H9 (cell line): ENCODE results near the gene PCSK1N. TPM values are rescaled to one million over a fixed set of nuclear protein-coding genes. Genes with fewer than 3 reads are reported as not detected.

Source experiments
- DNase-seq: peaks from one replicate; pipeline ENCODE4 v3.0.0-alpha.2; 2017
- H2AFZ ChIP-seq: one replicate; pipeline ENCODE4 v1.6.1; 2013; ENCODE audit warnings: mild to moderate bottlenecking, low read length, control low read depth, moderate library complexity
- H2AK5ac ChIP-seq: 2 replicates; pipeline ENCODE4 v1.6.1; 2013; ENCODE audit warnings: low read length, control low read depth, mixed read lengths; ENCODE audit not compliant: insufficient read length
- H2BK120ac ChIP-seq: one replicate; pipeline ENCODE4 v1.6.1; 2013; ENCODE audit warnings: low read depth, mild to moderate bottlenecking, low read length, control low read depth, inconsistent platforms; ENCODE audit not compliant: poor library complexity, severe bottlenecking
- H2BK12ac ChIP-seq: 2 replicates; pipeline ENCODE4 v1.6.1; 2013; ENCODE audit warnings: low read length, control low read depth, mixed read lengths, low read depth; ENCODE audit not compliant: insufficient read length
- H2BK15ac ChIP-seq: 2 replicates; pipeline ENCODE4 v1.6.1; 2013; ENCODE audit warnings: low read depth, low read length, control low read depth
- H2BK20ac ChIP-seq: one replicate; pipeline ENCODE4 v1.6.1; 2013; ENCODE audit warnings: low read depth, mild to moderate bottlenecking, low read length, control low read depth, inconsistent platforms; ENCODE audit not compliant: poor library complexity, severe bottlenecking
- H2BK5ac ChIP-seq: 2 replicates; pipeline ENCODE4 v1.6.1; 2013; ENCODE audit warnings: low read length, control low read depth, mixed read lengths; ENCODE audit not compliant: insufficient read length
- H3K14ac ChIP-seq: 2 replicates; pipeline ENCODE4 v1.6.1; 2013; ENCODE audit warnings: low read length, control low read depth; ENCODE audit not compliant: insufficient read depth
- H3K18ac ChIP-seq: 2 replicates; pipeline ENCODE4 v1.6.1; 2013; ENCODE audit warnings: low read depth, mild to moderate bottlenecking, mixed read lengths, low read length, control low read depth; ENCODE audit not compliant: insufficient read length
- H3K23ac ChIP-seq: 2 replicates; pipeline ENCODE4 v1.6.1; 2013; ENCODE audit warnings: low read length, control low read depth, mixed read lengths, low read depth; ENCODE audit not compliant: insufficient read length
- H3K23me2 ChIP-seq: 2 replicates; pipeline ENCODE4 v1.6.1; 2013; ENCODE audit warnings: low read depth, mild to moderate bottlenecking, mixed read lengths, low read length, control low read depth; ENCODE audit not compliant: insufficient read length, poor library complexity, severe bottlenecking
- H3K27ac ChIP-seq: 2 replicates; pipeline ENCODE4 v1.5.1; 2013; ENCODE audit warnings: low read length, control low read depth, mixed read lengths, low read depth; ENCODE audit not compliant: insufficient read length
- H3K27me3 ChIP-seq: 2 replicates; pipeline ENCODE4 v1.6.1; 2013; ENCODE audit warnings: low read length, control low read depth, inconsistent platforms; ENCODE audit not compliant: insufficient read depth
- H3K4ac ChIP-seq: 2 replicates; pipeline ENCODE4 v1.6.1; 2013; ENCODE audit warnings: low read depth, mild to moderate bottlenecking, control low read depth, inconsistent platforms, low read length, moderate library complexity
- H3K4me1 ChIP-seq: 2 replicates; pipeline ENCODE4 v1.6.1; 2013; ENCODE audit warnings: low read length, control low read depth, inconsistent platforms; ENCODE audit not compliant: insufficient read depth
- H3K4me2 ChIP-seq: 2 replicates; pipeline ENCODE4 v1.6.1; 2013; ENCODE audit warnings: low read length, control low read depth, mixed read lengths; ENCODE audit not compliant: insufficient read length, insufficient read depth
- H3K56ac ChIP-seq: 2 replicates; pipeline ENCODE4 v1.6.1; 2013; ENCODE audit warnings: low read depth, mild to moderate bottlenecking, mixed read lengths, low read length, control low read depth; ENCODE audit not compliant: insufficient read length
- H3K79me1 ChIP-seq: 2 replicates; pipeline ENCODE4 v1.6.1; 2013; ENCODE audit warnings: low read depth, mild to moderate bottlenecking, moderate library complexity, low read length, control low read depth, inconsistent platforms; ENCODE audit not compliant: insufficient read depth, poor library complexity, severe bottlenecking
- H3K79me2 ChIP-seq: 2 replicates; pipeline ENCODE4 v1.6.1; 2013; ENCODE audit warnings: low read length, control low read depth, inconsistent platforms; ENCODE audit not compliant: insufficient read depth
- H3K9ac ChIP-seq: 2 replicates; pipeline ENCODE4 v1.6.1; 2013; ENCODE audit warnings: low read length, control low read depth, mixed read lengths; ENCODE audit not compliant: insufficient read length; ENCODE audit errors: extremely low read depth
- H3K9me3 ChIP-seq: one replicate; pipeline ENCODE4 v1.6.1; 2013; ENCODE audit warnings: low read depth, low read length, inconsistent platforms; ENCODE audit not compliant: control insufficient read depth
- H3T11ph ChIP-seq: one replicate; pipeline ENCODE4 v1.6.1; 2013; ENCODE audit warnings: mild to moderate bottlenecking, low read length, control low read depth, inconsistent platforms
- H4K20me1 ChIP-seq: one replicate; pipeline ENCODE4 v1.6.1; 2013; ENCODE audit not compliant: control insufficient read depth, insufficient read length, insufficient read depth
- H4K5ac ChIP-seq: 2 replicates; pipeline ENCODE4 v1.6.1; 2013; ENCODE audit warnings: low read depth, mild to moderate bottlenecking, mixed read lengths, low read length, control low read depth; ENCODE audit not compliant: insufficient read length
- H4K8ac ChIP-seq: replicated peaks from 2 replicates; pipeline ENCODE4 v1.6.1; 2013; ENCODE audit warnings: low read length, control low read depth, mixed read lengths, low read depth; ENCODE audit not compliant: insufficient read length
- H4K91ac ChIP-seq: 2 replicates; pipeline ENCODE4 v1.6.1; 2013; ENCODE audit warnings: low read depth, mild to moderate bottlenecking, moderate library complexity, mixed read lengths, low read length, control low read depth; ENCODE audit not compliant: insufficient read length
- H3K27ac Mint-ChIP-seq, 3 experiments: 2 replicates in 2 of 3; 3 replicates in 1 of 3; pipeline ENCODE4 v1.8.0; 2020 to 2021; ENCODE audit warnings: mixed read lengths in 3 of 3, mild to moderate bottlenecking in 1 of 3, moderate library complexity in 1 of 3
- H3K27me3 Mint-ChIP-seq: 2 replicates; pipeline ENCODE4 v1.8.0; 2021; ENCODE audit warnings: low read depth, mild to moderate bottlenecking, moderate library complexity, mixed read lengths
- H3K36me3 Mint-ChIP-seq, 3 experiments: 2 replicates in 2 of 3; 3 replicates in 1 of 3; pipeline ENCODE4 v1.8.0; 2020 to 2021; ENCODE audit warnings: low read depth in 3 of 3, mixed read lengths in 3 of 3; ENCODE audit not compliant: insufficient read depth in 1 of 3
- H3K4me1 Mint-ChIP-seq, 2 experiments: 2 replicates each; pipeline ENCODE4 v1.8.0; 2020; ENCODE audit warnings: mixed read lengths in 2 of 2
- H3K4me3 Mint-ChIP-seq, 2 experiments: 2 replicates in 1 of 2; 3 replicates in 1 of 2; pipeline ENCODE4 v1.8.0; 2020 to 2021; ENCODE audit warnings: mild to moderate bottlenecking in 2 of 2, mixed read lengths in 2 of 2, moderate library complexity in 1 of 2
- H3K9me3 Mint-ChIP-seq, 2 experiments: 2 replicates in 1 of 2; 3 replicates in 1 of 2; pipeline ENCODE4 v1.8.0; 2020; ENCODE audit warnings: mild to moderate bottlenecking in 2 of 2, mixed read lengths in 2 of 2, moderate library complexity in 1 of 2
- whole genome bisulfite sequencing: extraction: QIAGEN DNeasy Blood & Tissue Kit; methylation state at CpG from one replicate; pipeline ENCODE4 v1.1.7; 2013; ENCODE audit warnings: missing lambda C conversion rate, low lambda C conversion rate, mixed read lengths; ENCODE audit not compliant: insufficient read length; ENCODE audit errors: extremely low coverage; 5-methylcytosine and 5-hydroxymethylcytosine counted together
- total RNA-seq: library from RNA; stranded (reverse); gene quantifications from 2 replicates; pipeline ENCODE4 v1.2.1, GENCODE V29; 2021
- TF ChIP-seq, protein P1 (sequence below): fragments of 200-600 bp; sonication (generic); conservative IDR thresholded peaks from 3 replicates; pipeline ENCODE4 v1.8.0; 2021; ENCODE audit warnings: antibody characterized with exemption, mild to moderate bottlenecking

Gene PCSK1N
- total RNA-seq, 1 experiment from 2014 or later: 3.9 TPM

- H3K27me3 Mint-ChIP-seq: peaks cover 16% of the 10 kb centered on the region
- no peak overlapping the region for H4K91ac ChIP-seq
- H4K8ac ChIP-seq: no peak overlapping the region
- H3K27me3 ChIP-seq: no peaks in the 10 kb centered on the region
- H3K27ac Mint-ChIP-seq: no peak overlapping the region
- H3K27ac ChIP-seq: no peak overlapping the region
- H2AK5ac ChIP-seq: no peak overlapping the region
- no peak overlapping the region for H2BK5ac ChIP-seq
- H3K79me2 ChIP-seq: no peaks in the 10 kb centered on the region
- H3K9me3 ChIP-seq: peaks cover 23% of the 10 kb centered on the region
- no peak overlapping the region for H2AFZ ChIP-seq
- H4K20me1 ChIP-seq: no peaks in the 10 kb centered on the region
- no peak for DNase-seq
- no peak overlapping the region for H3K14ac ChIP-seq
- no peak overlapping the region for H2BK15ac ChIP-seq
- peaks cover 68 to 82% of the 10 kb centered on the region in 2 experiments for H3K9me3 Mint-ChIP-seq
- H2BK12ac ChIP-seq: no peak overlapping the region
- no peak overlapping the region for H2BK20ac ChIP-seq
- no peaks in the 10 kb centered on the region for H3K4me1 ChIP-seq
- no peak overlapping the region for H3K23ac ChIP-seq
- TF ChIP-seq, protein P1, sequence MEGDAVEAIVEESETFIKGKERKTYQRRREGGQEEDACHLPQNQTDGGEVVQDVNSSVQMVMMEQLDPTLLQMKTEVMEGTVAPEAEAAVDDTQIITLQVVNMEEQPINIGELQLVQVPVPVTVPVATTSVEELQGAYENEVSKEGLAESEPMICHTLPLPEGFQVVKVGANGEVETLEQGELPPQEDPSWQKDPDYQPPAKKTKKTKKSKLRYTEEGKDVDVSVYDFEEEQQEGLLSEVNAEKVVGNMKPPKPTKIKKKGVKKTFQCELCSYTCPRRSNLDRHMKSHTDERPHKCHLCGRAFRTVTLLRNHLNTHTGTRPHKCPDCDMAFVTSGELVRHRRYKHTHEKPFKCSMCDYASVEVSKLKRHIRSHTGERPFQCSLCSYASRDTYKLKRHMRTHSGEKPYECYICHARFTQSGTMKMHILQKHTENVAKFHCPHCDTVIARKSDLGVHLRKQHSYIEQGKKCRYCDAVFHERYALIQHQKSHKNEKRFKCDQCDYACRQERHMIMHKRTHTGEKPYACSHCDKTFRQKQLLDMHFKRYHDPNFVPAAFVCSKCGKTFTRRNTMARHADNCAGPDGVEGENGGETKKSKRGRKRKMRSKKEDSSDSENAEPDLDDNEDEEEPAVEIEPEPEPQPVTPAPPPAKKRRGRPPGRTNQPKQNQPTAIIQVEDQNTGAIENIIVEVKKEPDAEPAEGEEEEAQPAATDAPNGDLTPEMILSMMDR: no peak
- no peak overlapping the region for H3K18ac ChIP-seq
- H3K9ac ChIP-seq: no peak overlapping the region
- no peak overlapping the region for H3K4me3 Mint-ChIP-seq
- H3T11ph ChIP-seq: no peak overlapping the region
- no peak overlapping the region for H2BK120ac ChIP-seq
- H3K79me1 ChIP-seq: no peaks in the 10 kb centered on the region
- no peak overlapping the region for H3K4ac ChIP-seq
- WGBS: no CpG with 5 or more reads among the region's 11 CpGs
- no peak overlapping the region for H3K56ac ChIP-seq
- H3K4me2 ChIP-seq: no peak overlapping the region
- no peaks in the 10 kb centered on the region for H3K4me1 Mint-ChIP-seq
- H3K36me3 Mint-ChIP-seq: peaks cover 0 to 7% (median 5%) of the 10 kb centered on the region in 3 experiments; a peak in 5 of 7 replicates
- H3K23me2 ChIP-seq: no peaks in the 10 kb centered on the region
- H4K5ac ChIP-seq: no peak overlapping the region
Observed at GRCh38 chrX:48791063-48791820, 44.2 kb downstream of the PCSK1N start.
